Measurements from ENCODE around the gene MACROH2A1.

The MACROH2A1 gene

GRCh38 chr5:135312255-135312935, 86.6 kb downstream of the MACROH2A1 start:
- no peak overlapping the region for H3K27ac ChIP-seq

GRCh38 chr5:135310328-135310989, 88.6 kb downstream of the MACROH2A1 start:
- no peak for TF ChIP-seq ZFX (IDR thresholded peaks at IDR 0.05)
- no peak for TF ChIP-seq CTCF (conservative IDR thresholded peaks at IDR 0.05)
- no peak overlapping the region for H3K27ac ChIP-seq

More at GRCh38 chr5:135312255-135312935, 86.6 kb downstream of the MACROH2A1 start:
- TF ChIP-seq CTCF (conservative IDR thresholded peaks at IDR 0.05): no peak
- no peak for TF ChIP-seq ZFX (IDR thresholded peaks at IDR 0.05)

GRCh38 chr5:135309391-135310327, 89.4 kb downstream of the MACROH2A1 start:
- no peak for TF ChIP-seq ZFX (IDR thresholded peaks at IDR 0.05)
- TF ChIP-seq CTCF (conservative IDR thresholded peaks at IDR 0.05): no peak
- no peak overlapping the region for H3K27ac ChIP-seq

- no peak for TF ChIP-seq CTCF (conservative IDR thresholded peaks at IDR 0.05)
- TF ChIP-seq ZFX (IDR thresholded peaks at IDR 0.05): no peak
- no peak overlapping the region for H3K27ac ChIP-seq
Measured at GRCh38 chr5:135308752-135309151, 90.3 kb downstream of the MACROH2A1 start.

GRCh38 chr5:135308245-135308644, 90.8 kb downstream of the MACROH2A1 start:
- TF ChIP-seq ZFX (IDR thresholded peaks at IDR 0.05) (no peak), CTCF (conservative IDR thresholded peaks at IDR 0.05) (no peak)
- H3K27ac ChIP-seq: no peak overlapping the region

- TF ChIP-seq ZFX (IDR thresholded peaks at IDR 0.05) (no peak), CTCF (conservative IDR thresholded peaks at IDR 0.05) (no peak)
- H3K27ac ChIP-seq: no peak overlapping the region
Measured at GRCh38 chr5:135307143-135307903, 91.7 kb downstream of the MACROH2A1 start.
